KMS-11 (cell line): ENCODE measurements around the gene GHSR.

Experiments used
- H2AFZ ChIP-seq: fragments of 200-600 bp; sonication (generic); 2 replicates; pipeline ENCODE4 v1.6.1; 2016; ENCODE audit warnings: antibody characterized with exemption, mixed run types, low read depth
- H3K27ac ChIP-seq: fragments of 200-600 bp; sonication (generic); 2 replicates; pipeline ENCODE4 v1.6.1; 2016; ENCODE audit warnings: mild to moderate bottlenecking, mixed run types
- H3K27me3 ChIP-seq: fragments of 200-600 bp; sonication (generic); 2 replicates; pipeline ENCODE4 v1.6.1; 2017; ENCODE audit warnings: mild to moderate bottlenecking, low read depth, mixed run types, moderate library complexity; ENCODE audit not compliant: insufficient read depth
- H3K36me3 ChIP-seq: fragments of 200-600 bp; sonication (generic); 2 replicates; pipeline ENCODE4 v1.6.1; 2017; ENCODE audit warnings: mild to moderate bottlenecking, mixed run types; ENCODE audit not compliant: insufficient read depth
- H3K4me1 ChIP-seq: fragments of 200-600 bp; sonication (generic); 2 replicates; pipeline ENCODE4 v1.6.1; 2016; ENCODE audit warnings: mild to moderate bottlenecking, low read depth, mixed run types; ENCODE audit not compliant: poor library complexity, severe bottlenecking
- H3K4me2 ChIP-seq: fragments of 200-600 bp; sonication (generic); 2 replicates; pipeline ENCODE4 v1.7.0; 2016; ENCODE audit warnings: mild to moderate bottlenecking, mixed run types
- H3K4me3 ChIP-seq: fragments of 200-600 bp; sonication (generic); IDR thresholded peaks from 2 replicates; pipeline ENCODE4 v1.6.1; 2017; ENCODE audit warnings: low read depth, low read length, mixed read lengths; ENCODE audit not compliant: insufficient read depth
- H3K79me2 ChIP-seq: fragments of 200-600 bp; sonication (generic); 2 replicates; pipeline ENCODE4 v1.6.1; 2016; ENCODE audit warnings: low read depth, mixed run types; ENCODE audit not compliant: insufficient read depth
- H3K9ac ChIP-seq: fragments of 200-600 bp; sonication (generic); 2 replicates; pipeline ENCODE4 v1.6.1; 2016; ENCODE audit warnings: mild to moderate bottlenecking, mixed run types
- H4K20me1 ChIP-seq: fragments of 200-600 bp; sonication (generic); 2 replicates; pipeline ENCODE4 v1.6.1; 2016; ENCODE audit warnings: mild to moderate bottlenecking, mixed run types; ENCODE audit not compliant: insufficient read depth
- CTCF ChIP-seq: fragments of 200-600 bp; sonication (generic); conservative IDR thresholded peaks from 2 replicates; pipeline ENCODE4 v1.6.1; 2017; ENCODE audit warnings: low read depth, mild to moderate bottlenecking, antibody characterized with exemption, low read length, moderate library complexity, mixed read lengths

Gene GHSR

GRCh38 chr3:172437713-172438112 is 10.5 kb downstream of the GHSR start:
- Histone ChIP-seq H3K36me3 (no peaks in the 10 kb centered on the region), H3K4me3 (no peak overlapping the region), H4K20me1 (no peaks in the 10 kb centered on the region), H3K79me2 (no peaks in the 10 kb centered on the region), H3K27me3 (no peaks in the 10 kb centered on the region), H3K9ac (no peak overlapping the region), H3K27ac (no peak overlapping the region), H3K4me1 (no peaks in the 10 kb centered on the region), H3K4me2 (no peak overlapping the region), H2AFZ (no peak overlapping the region)
- TF ChIP-seq CTCF: no peak

- Histone ChIP-seq H4K20me1 (no peaks in the 10 kb centered on the region), H3K79me2 (no peaks in the 10 kb centered on the region), H3K36me3 (no peaks in the 10 kb centered on the region), H3K4me1 (peaks cover 10% of the 10 kb centered on the region), H3K4me3 (no peak overlapping the region), H3K27me3 (no peaks in the 10 kb centered on the region), H3K27ac (no peak overlapping the region), H2AFZ (no peak overlapping the region), H3K4me2 (no peak overlapping the region; the same call in 1 of the 2 replicates), H3K9ac (no peak overlapping the region)
- TF ChIP-seq CTCF: no peak
Observed at GRCh38 chr3:172415323-172415722, 32.9 kb downstream of the GHSR start.

- Histone ChIP-seq H3K27me3 (no peaks in the 10 kb centered on the region), H3K27ac (no peak overlapping the region), H3K4me1 (peaks cover 10% of the 10 kb centered on the region), H3K79me2 (no peaks in the 10 kb centered on the region), H3K36me3 (no peaks in the 10 kb centered on the region), H3K4me3 (no peak overlapping the region), H3K4me2 (no peak overlapping the region), H4K20me1 (no peaks in the 10 kb centered on the region), H3K9ac (no peak overlapping the region), H2AFZ (no peak overlapping the region)
- TF ChIP-seq CTCF: no peak
Observed at GRCh38 chr3:172411478-172411947, 36.7 kb downstream of the GHSR start.

- Histone ChIP-seq H3K79me2 (no peaks in the 10 kb centered on the region), H3K4me1 (peaks cover 10% of the 10 kb centered on the region), H2AFZ (no peak overlapping the region), H3K27ac (no peak overlapping the region), H3K4me3 (no peak overlapping the region), H3K36me3 (no peaks in the 10 kb centered on the region), H3K4me2 (no peak overlapping the region), H3K27me3 (no peaks in the 10 kb centered on the region), H4K20me1 (no peaks in the 10 kb centered on the region), H3K9ac (no peak overlapping the region)
- no peak for TF ChIP-seq CTCF
Observed at GRCh38 chr3:172410702-172411477, 37.4 kb downstream of the GHSR start.
